ENCODE measurements around the gene TRUB1.
A peak's percentile ranks its signal among the peaks of the same experiment; 100 is the strongest.
"Not testable (repeated sequence)": the region's sequence is repeated elsewhere in the genome, so short reads cannot be mapped to it uniquely, and the experiment has no call there.

Gene TRUB1

GRCh38 chr10:114932945-114933344, 5.0 kb upstream of the TRUB1 start:
- peak; percentile 19 for DNase-seq (ENCODE audit: low read depth)
- no peak for TF ChIP-seq CTCF (IDR thresholded peaks at IDR 0.05; ENCODE audit: insufficient read depth, low read depth, low read length, missing control alignments)
- H3K4me3 ChIP-seq (ENCODE audit: low read length), result no peak overlapping the region

- no peak for TF ChIP-seq CTCF (IDR thresholded peaks at IDR 0.05; ENCODE audit: insufficient read depth, low read depth, low read length, missing control alignments)
- no peak overlapping the region for H3K4me3 ChIP-seq (ENCODE audit: low read length)
- peak; percentile 87 for DNase-seq (ENCODE audit: low read depth)
These were observed 4.4 kb upstream of the TRUB1 start for GRCh38 chr10:114933588-114933987.

- H3K4me3 ChIP-seq (ENCODE audit: low read length); DNase-seq (ENCODE audit: low read depth): not testable (repeated sequence)
These were observed 4.0 kb upstream of the TRUB1 start for GRCh38 chr10:114933995-114934394.

- no peak for TF ChIP-seq CTCF (IDR thresholded peaks at IDR 0.05; ENCODE audit: insufficient read depth, low read depth, low read length, missing control alignments)
- peak overlapping the region; percentile 97 for H3K4me3 ChIP-seq (ENCODE audit: low read length)
- no peak for DNase-seq (ENCODE audit: low read depth)
These were observed 830 bp downstream of the TRUB1 start for GRCh38 chr10:114938856-114939193.

- no peak for TF ChIP-seq CTCF (IDR thresholded peaks at IDR 0.05; ENCODE audit: insufficient read depth, low read depth, low read length, missing control alignments)
- DNase-seq (ENCODE audit: low read depth), result peak; percentile 14
These were observed 2.7 kb downstream of the TRUB1 start for GRCh38 chr10:114940735-114941134.

GRCh38 chr10:114943000-114943399, 5.0 kb downstream of the TRUB1 start:
- TF ChIP-seq CTCF (IDR thresholded peaks at IDR 0.05; ENCODE audit: insufficient read depth, low read depth, low read length, missing control alignments), result no peak
- H3K4me3 ChIP-seq (ENCODE audit: low read length), result no peak overlapping the region
- DNase-seq (ENCODE audit: low read depth), result no peak

More at GRCh38 chr10:114940735-114941134, 2.7 kb downstream of the TRUB1 start:
- no peak overlapping the region for H3K4me3 ChIP-seq (ENCODE audit: low read length)

GRCh38 chr10:114953047-114953446, 15.1 kb downstream of the TRUB1 start:
- no peak overlapping the region for H3K4me3 ChIP-seq (ENCODE audit: low read length)
- TF ChIP-seq CTCF (IDR thresholded peaks at IDR 0.05; ENCODE audit: insufficient read depth, low read depth, low read length, missing control alignments), result no peak
- no peak for DNase-seq (ENCODE audit: low read depth)

GRCh38 chr10:114955984-114956383, 18.0 kb downstream of the TRUB1 start:
- no peak for TF ChIP-seq CTCF (IDR thresholded peaks at IDR 0.05; ENCODE audit: insufficient read depth, low read depth, low read length, missing control alignments)
- H3K4me3 ChIP-seq (ENCODE audit: low read length), result no peak overlapping the region
- no peak for DNase-seq (ENCODE audit: low read depth)

Data from epithelial cell of esophagus (primary cell).